Neural cell (in vitro differentiated cells): ENCODE measurements around the gene CPM. TPM values are rescaled to one million over a fixed set of nuclear protein-coding genes. Genes with fewer than 3 reads are reported as not detected.

Source experiments
- H2AFZ ChIP-seq: fragments of 200-600, 300-800 bp; sonication (generic), shearing (Covaris generic); 2 replicates; pipeline ENCODE4 v1.6.0; 2014; ENCODE audit warnings: low read depth, mild to moderate bottlenecking, antibody characterized with exemption, low read length, moderate library complexity
- H3F3A ChIP-seq: fragments of 200-600 bp; shearing (Covaris generic); 2 replicates; pipeline ENCODE4 v1.6.1; 2016; ENCODE audit warnings: mild to moderate bottlenecking, moderate library complexity, mixed read lengths, antibody characterized with exemption, low read length; ENCODE audit not compliant: insufficient read depth, poor library complexity, severe bottlenecking
- H3K27ac ChIP-seq: fragments of 200-600, 300-800 bp; sonication (generic), shearing (Covaris generic); 2 replicates; pipeline ENCODE4 v1.5.1; 2014; ENCODE audit warnings: mild to moderate bottlenecking, low read length, moderate library complexity
- H3K27me3 ChIP-seq: fragments of 300-800, 200-600 bp; sonication (generic), shearing (Covaris generic); 2 replicates; pipeline ENCODE4 v1.6.0; 2014; ENCODE audit warnings: mild to moderate bottlenecking, low read depth, low read length, moderate library complexity; ENCODE audit not compliant: insufficient read depth
- H3K36me3 ChIP-seq: fragments of 300-800, 200-600 bp; sonication (generic), shearing (Covaris generic); 2 replicates; pipeline ENCODE4 v1.5.1; 2014; ENCODE audit warnings: mild to moderate bottlenecking, antibody characterized with exemption, low read length, moderate library complexity; ENCODE audit not compliant: insufficient read depth
- H3K4me2 ChIP-seq: fragments of 300-800, 200-600 bp; sonication (generic), shearing (Covaris generic); 2 replicates; pipeline ENCODE4 v1.6.0; 2014; ENCODE audit warnings: mild to moderate bottlenecking, low read length
- H3K4me3 ChIP-seq: fragments of 300-800, 200-600 bp; sonication (generic), shearing (Covaris generic); 2 replicates; pipeline ENCODE4 v1.5.1; 2014; ENCODE audit warnings: mild to moderate bottlenecking, low read length, moderate library complexity
- H3K79me2 ChIP-seq: fragments of 200-600 bp; shearing (Covaris generic); replicated peaks from 2 replicates; pipeline ENCODE4 v1.6.0; 2014; ENCODE audit warnings: mild to moderate bottlenecking, low read length, moderate library complexity; ENCODE audit not compliant: insufficient read depth
- H3K9ac ChIP-seq: fragments of 300-800, 200-600 bp; sonication (generic), shearing (Covaris generic); 2 replicates; pipeline ENCODE4 v1.6.1; 2016; ENCODE audit warnings: mild to moderate bottlenecking, low read length, mixed read lengths
- H3K9me2 ChIP-seq: fragments of 200-600 bp; shearing (Covaris generic); 2 replicates; pipeline ENCODE4 v1.6.1; 2016; ENCODE audit warnings: mild to moderate bottlenecking, low read length, mixed read lengths; ENCODE audit not compliant: insufficient read depth
- H3K9me3 ChIP-seq: fragments of 200-600, 300-800 bp; sonication (generic), shearing (Covaris generic); 2 replicates; pipeline ENCODE4 v1.6.1; 2016; ENCODE audit warnings: mild to moderate bottlenecking, mixed run types, low read length, moderate library complexity, mixed read lengths
- H4K20me1 ChIP-seq: fragments of 200-600 bp; shearing (Covaris generic); 2 replicates; pipeline ENCODE4 v1.6.1; 2016; ENCODE audit warnings: mild to moderate bottlenecking, mixed run types; ENCODE audit not compliant: insufficient read depth
- CTCF ChIP-seq: fragments of 450-650 bp; IDR thresholded peaks from 2 replicates; pipeline ENCODE4 v1.5.1; 2014; ENCODE audit warnings: antibody characterized with exemption, mild to moderate bottlenecking, moderate library complexity; ENCODE audit not compliant: poor library complexity, severe bottlenecking
- EP300 ChIP-seq: fragments of 450-650 bp; conservative IDR thresholded peaks from 2 replicates; pipeline ENCODE4 v1.6.1; 2014; ENCODE audit warnings: antibody characterized with exemption, mild to moderate bottlenecking, moderate library complexity; ENCODE audit not compliant: poor library complexity, severe bottlenecking
- EZH2 ChIP-seq: fragments of 200-600, 300-800 bp; shearing (Covaris generic), sonication (generic); IDR thresholded peaks from 2 replicates; pipeline ENCODE4 v1.6.1; 2014; ENCODE audit warnings: antibody characterized with exemption, low read length, borderline replicate concordance, mild to moderate bottlenecking; ENCODE audit not compliant: insufficient read depth, poor library complexity, severe bottlenecking
- MXI1 ChIP-seq: fragments of 450-650 bp; conservative IDR thresholded peaks from 2 replicates; pipeline ENCODE4 v1.6.1; 2014; ENCODE audit warnings: antibody characterized with exemption, mild to moderate bottlenecking; ENCODE audit not compliant: poor library complexity, severe bottlenecking
- POLR2AphosphoS5 ChIP-seq: IDR thresholded peaks from 2 replicates; pipeline ENCODE4 v1.6.1; 2012
- RAD21 ChIP-seq: fragments of 450-650 bp; conservative IDR thresholded peaks from 2 replicates; pipeline ENCODE4 v1.6.1; 2014; ENCODE audit warnings: antibody characterized with exemption, mild to moderate bottlenecking, moderate library complexity
- REST ChIP-seq: IDR thresholded peaks from 2 replicates; pipeline ENCODE4 v1.6.1; 2012; ENCODE audit warnings: borderline replicate concordance
- SMC3 ChIP-seq: fragments of 450-650 bp; conservative IDR thresholded peaks from 2 replicates; pipeline ENCODE4 v1.6.1; 2014; ENCODE audit warnings: antibody characterized with exemption, mild to moderate bottlenecking, moderate library complexity; ENCODE audit not compliant: poor library complexity
- TAF1 ChIP-seq: IDR thresholded peaks from 2 replicates; pipeline ENCODE4 v1.6.1; 2012; ENCODE audit warnings: low read depth
- polyA plus RNA-seq: library from polyadenylated mRNA; depleted of rRNA; stranded (reverse); fragments of >200 nt; gene quantifications from 2 replicates; pipeline ENCODE4 v1.2.3, GENCODE V29; 2014

CPM gene
- polyA plus RNA-seq, 1 donor from 2014 or later = not detected

GRCh38 chr12:68882251-68882964 lies 50.6 kb downstream of the CPM start:
- no peaks in the 10 kb centered on the region for H3K27me3 ChIP-seq
- H3K36me3 ChIP-seq = no peaks in the 10 kb centered on the region
- H3K27ac ChIP-seq = no peak overlapping the region
- no peak overlapping the region for H3K4me2 ChIP-seq
- no peaks in the 10 kb centered on the region for H3K79me2 ChIP-seq
- TF ChIP-seq SMC3 (no peak), RAD21 (no peak), EP300 (no peak), MXI1 (no peak), REST (no peak), POLR2AphosphoS5 (no peak), CTCF (no peak), EZH2 (no peak), TAF1 (no peak)
- H3K9me3 ChIP-seq = no peaks in the 10 kb centered on the region
- H3K9ac ChIP-seq = no peak overlapping the region
- no peaks in the 10 kb centered on the region for H3K9me2 ChIP-seq
- no peaks in the 10 kb centered on the region for H3F3A ChIP-seq
- H3K4me3 ChIP-seq = no peak overlapping the region
- H4K20me1 ChIP-seq = no peaks in the 10 kb centered on the region
- no peak overlapping the region for H2AFZ ChIP-seq

- H4K20me1 ChIP-seq = no peaks in the 10 kb centered on the region
- H2AFZ ChIP-seq = no peak overlapping the region
- H3K36me3 ChIP-seq = no peaks in the 10 kb centered on the region
- H3K27ac ChIP-seq = no peak overlapping the region
- H3K9me3 ChIP-seq = no peaks in the 10 kb centered on the region
- H3K4me2 ChIP-seq = no peak overlapping the region
- no peak overlapping the region for H3K9ac ChIP-seq
- no peak for TF ChIP-seq EP300
- no peak for TF ChIP-seq CTCF
- no peak for TF ChIP-seq POLR2AphosphoS5
- TF ChIP-seq TAF1 = no peak
- no peak overlapping the region for H3K4me3 ChIP-seq
- H3F3A ChIP-seq = no peaks in the 10 kb centered on the region
- no peaks in the 10 kb centered on the region for H3K27me3 ChIP-seq
- H3K79me2 ChIP-seq = no peaks in the 10 kb centered on the region
- no peaks in the 10 kb centered on the region for H3K9me2 ChIP-seq
Measured at GRCh38 chr12:68880660-68881325, 52.2 kb downstream of the CPM start.
